Fibroblast of the aortic adventitia (primary cell): ENCODE data around the gene SPRR3. TPM values are rescaled to one million over a fixed set of nuclear protein-coding genes. Genes with fewer than 3 reads are reported as not detected.

Experiments used
- DNase-seq: peaks from one replicate; pipeline ENCODE4 v3.0.0-alpha.2; 2010; ENCODE audit warnings: low read depth
- H3K4me3 ChIP-seq: 2 replicates; pipeline ENCODE4 v1.5.1; 2011; ENCODE audit warnings: low read depth, mild to moderate bottlenecking, control low read depth, low read length, moderate library complexity
- total RNA-seq: library from RNA; depleted of rRNA; stranded (reverse); fragments of >200 nt; gene quantifications from 2 replicates; pipeline ENCODE4 v1.2.3, GENCODE V29; 2012; ENCODE audit warnings: low replicate concordance
- TF ChIP-seq, protein P1 (sequence below): IDR thresholded peaks from 2 replicates; pipeline ENCODE4 v1.5.1; 2011; ENCODE audit warnings: mild to moderate bottlenecking, low read length, control low read depth, inconsistent platforms; ENCODE audit not compliant: insufficient read depth

Gene SPRR3
- total RNA-seq, 1 donor: not detected

DNA sequence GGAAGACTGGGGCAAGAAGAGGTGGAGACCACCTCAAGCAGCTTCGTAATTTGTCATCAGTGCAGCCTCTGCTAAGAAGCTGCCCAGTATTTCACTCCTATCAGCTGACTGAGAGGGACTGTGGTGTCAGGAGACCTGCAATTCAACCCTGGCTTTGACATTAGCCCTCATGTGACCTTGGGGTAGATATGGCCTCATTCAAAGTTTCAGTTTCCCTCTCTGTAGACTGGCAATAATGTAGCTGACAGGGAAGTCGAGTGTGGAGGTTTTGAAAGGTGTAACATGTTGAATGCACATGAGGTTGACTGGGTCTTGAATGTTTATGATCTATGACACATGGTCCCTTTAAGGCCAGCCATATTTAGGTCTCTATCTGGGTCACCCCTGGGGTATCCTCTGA lies 33.3 kb upstream of the SPRR3 start:
- TF ChIP-seq, protein P1, sequence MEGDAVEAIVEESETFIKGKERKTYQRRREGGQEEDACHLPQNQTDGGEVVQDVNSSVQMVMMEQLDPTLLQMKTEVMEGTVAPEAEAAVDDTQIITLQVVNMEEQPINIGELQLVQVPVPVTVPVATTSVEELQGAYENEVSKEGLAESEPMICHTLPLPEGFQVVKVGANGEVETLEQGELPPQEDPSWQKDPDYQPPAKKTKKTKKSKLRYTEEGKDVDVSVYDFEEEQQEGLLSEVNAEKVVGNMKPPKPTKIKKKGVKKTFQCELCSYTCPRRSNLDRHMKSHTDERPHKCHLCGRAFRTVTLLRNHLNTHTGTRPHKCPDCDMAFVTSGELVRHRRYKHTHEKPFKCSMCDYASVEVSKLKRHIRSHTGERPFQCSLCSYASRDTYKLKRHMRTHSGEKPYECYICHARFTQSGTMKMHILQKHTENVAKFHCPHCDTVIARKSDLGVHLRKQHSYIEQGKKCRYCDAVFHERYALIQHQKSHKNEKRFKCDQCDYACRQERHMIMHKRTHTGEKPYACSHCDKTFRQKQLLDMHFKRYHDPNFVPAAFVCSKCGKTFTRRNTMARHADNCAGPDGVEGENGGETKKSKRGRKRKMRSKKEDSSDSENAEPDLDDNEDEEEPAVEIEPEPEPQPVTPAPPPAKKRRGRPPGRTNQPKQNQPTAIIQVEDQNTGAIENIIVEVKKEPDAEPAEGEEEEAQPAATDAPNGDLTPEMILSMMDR: no peak
- no peak for DNase-seq

DNA sequence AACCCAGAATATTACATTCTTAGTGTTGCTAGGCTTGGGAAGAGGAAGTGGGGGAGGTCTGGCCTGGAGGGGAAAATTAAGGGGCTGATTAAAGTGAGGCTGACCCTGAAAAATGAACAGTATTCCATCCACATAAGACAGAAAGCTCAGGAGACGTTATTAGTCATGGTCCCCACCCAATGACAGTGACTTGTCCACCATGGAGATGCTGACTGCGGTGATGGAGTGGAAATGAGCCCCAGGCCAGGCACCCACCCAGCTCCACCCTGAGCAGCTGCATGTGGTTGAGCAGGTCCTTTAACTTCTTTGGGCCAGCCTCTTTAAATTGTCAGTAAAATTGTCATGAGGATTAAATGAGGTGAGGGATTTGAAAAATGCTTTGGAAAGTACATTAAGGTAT lies 32.5 kb upstream of the SPRR3 start:
- H3K4me3 ChIP-seq: no peak overlapping the region
- no peak for DNase-seq
- TF ChIP-seq, protein P1: no peak

More for the DNA sequence above, 33.3 kb upstream of the SPRR3 start:
- H3K4me3 ChIP-seq: no peak overlapping the region

DNA sequence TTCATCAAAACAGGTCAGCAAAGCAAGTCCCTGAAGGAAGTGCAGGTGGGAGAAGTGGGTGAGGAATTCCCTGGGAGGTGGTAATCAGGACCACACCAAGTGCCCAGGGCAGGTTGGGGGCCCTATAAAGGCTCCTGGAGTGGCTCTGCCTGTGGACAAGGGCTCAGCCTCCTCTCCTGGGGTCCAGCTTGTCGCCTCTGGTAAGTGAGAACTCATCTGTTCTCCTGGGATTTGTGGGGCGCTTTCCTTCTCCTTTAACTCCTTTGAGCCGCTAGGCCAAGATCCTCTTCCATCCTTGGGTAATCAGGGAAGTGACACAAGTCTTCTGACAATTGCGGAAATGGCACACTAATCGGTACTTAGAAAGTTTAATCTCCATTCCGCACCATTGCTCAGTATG lies 31.1 kb upstream of the SPRR3 start, which contains the start of gene SPRR4:
Gene SPRR4 (plus strand): TSS at position 154 of the 400 bp plus-strand sequence. CDS start 1,243 bp downstream, outside the sequence.
- TF ChIP-seq, protein P1: no peak
- no peak for DNase-seq
- no peak within 1 kb of the TSS for H3K4me3 ChIP-seq

DNA sequence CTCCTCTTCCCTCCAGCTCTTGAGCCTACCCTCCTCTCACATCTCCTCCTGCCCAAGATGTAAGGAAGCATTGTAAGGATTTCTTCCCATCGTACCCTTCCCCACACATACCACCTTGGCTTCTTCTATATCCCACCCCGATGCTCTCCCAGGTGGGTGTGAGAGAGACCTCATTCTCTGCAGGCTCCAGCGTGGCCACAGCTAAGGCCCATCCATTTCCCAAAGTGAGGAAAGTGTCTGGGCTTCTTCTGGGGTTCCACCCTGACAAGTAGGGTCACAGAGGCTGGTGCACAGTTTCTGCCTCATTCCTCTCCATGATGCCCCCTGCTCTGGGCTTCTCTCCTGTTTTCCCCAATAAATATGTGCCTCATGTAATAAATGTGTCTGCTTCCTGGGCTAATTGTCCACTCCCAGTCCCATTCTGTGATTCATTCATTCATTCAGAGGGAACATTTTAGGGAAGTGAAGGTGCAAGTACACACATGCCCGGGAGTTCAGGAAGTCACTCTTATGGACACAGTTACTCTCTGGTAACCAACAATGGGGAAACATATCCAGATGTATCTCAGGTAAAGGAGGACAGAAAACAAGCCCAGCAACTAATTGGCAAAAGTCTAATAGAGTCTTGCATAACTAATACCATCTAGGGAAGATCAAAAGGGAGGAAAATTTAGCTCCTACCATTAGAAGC lies 29.2 kb upstream of the SPRR3 start:
- no peak for DNase-seq
- H3K4me3 ChIP-seq: no peak overlapping the region
- TF ChIP-seq, protein P1: no peak

DNA sequence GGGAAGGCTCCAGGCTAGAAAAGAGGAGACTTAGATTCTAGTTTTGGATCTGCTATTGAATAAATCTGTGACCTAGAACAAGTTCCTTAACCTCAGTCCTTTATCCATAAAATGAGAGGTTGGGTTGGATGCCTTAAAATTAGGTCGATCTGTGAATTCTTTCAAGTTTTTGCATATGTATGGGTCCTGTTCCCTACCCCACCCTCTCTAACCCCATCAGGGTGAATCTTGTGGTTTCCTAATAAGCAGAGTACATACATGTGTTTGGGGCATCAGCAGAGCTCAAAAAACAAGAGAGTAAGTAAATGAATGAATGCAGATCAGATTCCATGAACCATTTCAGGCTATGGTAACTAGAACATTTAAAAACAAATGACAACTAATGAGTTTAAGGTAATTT lies 24.9 kb upstream of the SPRR3 start:
- TF ChIP-seq, protein P1: no peak
- no peak overlapping the region for H3K4me3 ChIP-seq
- DNase-seq: no peak

DNA sequence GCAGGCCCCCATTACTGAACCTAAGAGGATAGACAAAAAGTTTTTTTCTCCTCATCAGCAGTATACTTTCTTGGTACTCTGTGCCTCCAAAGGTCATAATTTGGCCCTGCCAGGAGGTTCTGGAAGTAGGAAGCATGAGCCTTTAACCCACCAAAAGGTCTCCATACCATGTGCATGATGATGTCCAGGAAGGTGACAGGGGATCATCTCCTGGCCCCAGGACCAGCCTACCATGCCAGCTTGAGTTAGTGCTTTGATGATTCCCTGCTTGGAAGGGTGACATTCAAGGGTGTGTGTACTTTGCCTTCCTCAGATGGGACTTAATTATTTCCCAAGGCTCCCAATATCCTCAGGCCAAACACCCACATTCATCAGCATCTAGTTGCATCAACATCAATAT lies 23.9 kb upstream of the SPRR3 start:
- no peak for DNase-seq
- H3K4me3 ChIP-seq: no peak overlapping the region
- TF ChIP-seq, protein P1: no peak

DNA sequence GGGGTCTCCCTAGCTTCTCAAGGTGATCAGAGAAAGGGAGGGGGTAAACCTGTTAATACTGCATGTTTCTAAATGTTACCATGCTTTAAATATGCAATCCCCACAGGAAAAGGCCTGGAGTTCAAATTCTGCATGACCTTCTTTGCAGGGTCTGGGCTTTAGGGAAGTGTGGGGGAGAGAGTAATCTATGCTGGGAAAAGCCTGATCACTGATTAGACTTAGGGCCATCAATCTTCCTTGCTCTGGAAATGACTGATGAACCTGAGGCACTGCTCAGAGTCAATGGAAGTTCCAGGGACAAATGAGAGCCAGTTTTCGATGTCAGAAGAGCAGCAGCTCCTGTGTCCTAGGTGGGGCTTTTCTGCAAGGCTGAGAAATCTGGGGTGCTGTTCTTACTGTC lies 20.9 kb upstream of the SPRR3 start:
- TF ChIP-seq, protein P1: no peak
- no peak for DNase-seq
- no peak overlapping the region for H3K4me3 ChIP-seq
